GM12878 (cell line): ENCODE measurements around the gene KLRG1. TPM values are rescaled to one million over a fixed set of nuclear protein-coding genes. Genes with fewer than 3 reads are reported as not detected.

Experiments used
- ATF2 ChIP-seq: IDR thresholded peaks from 2 replicates; pipeline ENCODE4 v1.6.1; 2012; ENCODE audit warnings: low read length, inconsistent platforms
- ATF7 ChIP-seq: fragments of 450-650 bp; IDR thresholded peaks from 2 replicates; pipeline ENCODE4 v1.6.1; 2016; ENCODE audit warnings: low read depth, mild to moderate bottlenecking
- CREM ChIP-seq: IDR thresholded peaks from 2 replicates; pipeline ENCODE4 v1.6.1; 2014; ENCODE audit warnings: antibody characterized with exemption, low read depth
- HCFC1 ChIP-seq: fragments of 150-350 bp; IDR thresholded peaks from 2 replicates; pipeline ENCODE4 v1.6.1; 2014; ENCODE audit warnings: low read length
- HSF1 ChIP-seq: fragments of 150-350 bp; IDR thresholded peaks from 2 replicates; pipeline ENCODE4 v1.6.1; 2014; ENCODE audit warnings: mild to moderate bottlenecking, low read depth, low read length
- MAX ChIP-seq: IDR thresholded peaks from 2 replicates; pipeline ENCODE4 v1.6.1; 2012; ENCODE audit warnings: low read depth, low read length, improper control_type of control experiment
- NRF1 ChIP-seq: conservative IDR thresholded peaks from 2 replicates; pipeline ENCODE4 v1.6.1; 2011; ENCODE audit warnings: mild to moderate bottlenecking, low read depth, low read length, improper control_type of control experiment
- SMAD5 ChIP-seq: IDR thresholded peaks from 2 replicates; pipeline ENCODE4 v1.6.1; 2016; ENCODE audit warnings: antibody characterized with exemption, low read depth
- ZNF24 ChIP-seq: fragments of 450-650 bp; IDR thresholded peaks from 2 replicates; pipeline ENCODE4 v1.6.1; 2017; ENCODE audit warnings: antibody characterized with exemption, mild to moderate bottlenecking
- polyA plus RNA-seq, 11 experiments: library from polyadenylated mRNA; depleted of rRNA in 4 of 11; unstranded in 6 of 11; stranded (reverse) in 5 of 11; fragments of >200 nt; fragmentation: Nextera tagmentation in 4 of 11; fragmentation: Illumina TruSeq in 1 of 11; extraction: Ambion mirVana in 4 of 11; extraction: Trizol in 1 of 11; gene quantifications; 1 replicate in 1 of 11; 2 replicates in 10 of 11; pipeline versions ENCODE4 v1.2.1 to v1.2.3, GENCODE V29; 2011 to 2016; ENCODE audit warnings: inconsistent platforms in 2 of 11, missing spikeins in 2 of 11, low read depth in 1 of 11
- total RNA-seq, 4 experiments: library from RNA; depleted of rRNA in 3 of 4; stranded (reverse); fragments of >200 nt in 3 of 4; fragmentation: Illumina TruSeq in 1 of 4; extraction: Trizol in 1 of 4; gene quantifications; 2 replicates each; pipeline versions ENCODE4 v1.2.1 to v1.2.3, GENCODE V29; 2013 to 2021

The KLRG1 gene
- total and polyA plus RNA-seq, 10 of the 15 experiments (the other 5 are each of a cell fraction or from before 2014, with no cell fraction given) = 2.3 to 6.5 (median 3.9) TPM

- TF ChIP-seq ATF2 = no peak
- no peak for TF ChIP-seq HSF1
- TF ChIP-seq CREM = no peak
- TF ChIP-seq NRF1 = no peak
- no peak for TF ChIP-seq MAX
- TF ChIP-seq ATF7 = no peak
- TF ChIP-seq HCFC1 = no peak
- no peak for TF ChIP-seq ZNF24
- TF ChIP-seq SMAD5 = no peak
Observed at GRCh38 chr12:8995021-8995775, 5.9 kb downstream of the KLRG1 start (continued).
